Nephron progenitor cell (in vitro differentiated cells): Measurements from ENCODE around the gene SBSN.
A peak's percentile ranks its signal among the peaks of the same experiment; 100 is the strongest.

Source experiments
- DNase-seq: peaks from one replicate; pipeline ENCODE4 v3.0.0; 2021
- H3K27ac Mint-ChIP-seq: 2 replicates; pipeline ENCODE4 v1.8.0; 2021; ENCODE audit warnings: mild to moderate bottlenecking, moderate library complexity, mixed read lengths
- H3K27me3 Mint-ChIP-seq: 2 replicates; pipeline ENCODE4 v1.8.0; 2021; ENCODE audit warnings: mild to moderate bottlenecking, low read depth, mixed read lengths; ENCODE audit not compliant: poor library complexity
- H3K36me3 Mint-ChIP-seq: 2 replicates; pipeline ENCODE4 v1.8.0; 2021; ENCODE audit warnings: low read depth, mixed read lengths
- H3K4me1 Mint-ChIP-seq: 2 replicates; pipeline ENCODE4 v1.8.0; 2021; ENCODE audit warnings: mixed read lengths
- H3K4me3 Mint-ChIP-seq: 2 replicates; pipeline ENCODE4 v1.8.0; 2021; ENCODE audit warnings: mild to moderate bottlenecking, moderate library complexity, mixed read lengths
- H3K9me3 Mint-ChIP-seq: 2 replicates; pipeline ENCODE4 v1.8.0; 2021; ENCODE audit warnings: mild to moderate bottlenecking, moderate library complexity, mixed read lengths
- TF ChIP-seq, protein P1 (sequence below): fragments of 200-600 bp; sonication (generic); IDR thresholded peaks from 2 replicates; pipeline ENCODE4 v1.5.0; 2021; ENCODE audit warnings: antibody characterized with exemption

The SBSN gene

DNA sequence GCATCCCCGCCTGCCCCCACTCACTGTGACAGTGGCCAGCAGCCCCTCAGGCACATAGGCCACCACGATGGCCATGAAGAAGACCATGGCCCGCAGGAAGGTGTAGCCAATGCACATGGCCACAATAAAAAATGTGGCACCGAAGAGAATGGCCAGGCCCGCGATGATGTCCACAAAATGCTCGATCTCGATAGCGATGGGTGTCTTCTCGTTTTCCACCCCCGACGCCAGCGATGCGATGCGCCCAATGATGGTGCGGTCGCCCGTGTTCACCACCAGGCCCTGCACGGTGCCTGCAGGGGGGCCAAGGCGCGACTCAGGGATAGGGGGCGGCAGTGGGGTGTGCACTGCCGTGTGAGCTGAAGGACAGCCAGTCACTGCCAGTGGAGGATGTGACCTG is 31.7 kb upstream of the SBSN start:
- Mint-ChIP-seq H3K4me1 (peaks cover 21% of the 10 kb centered on the region), H3K27me3 (peaks cover 86% of the 10 kb centered on the region), H3K36me3 (no peaks in the 10 kb centered on the region), H3K9me3 (peaks cover 4% of the 10 kb centered on the region), H3K4me3 (no peak overlapping the region), H3K27ac (no peak overlapping the region)
- TF ChIP-seq, protein P1, sequence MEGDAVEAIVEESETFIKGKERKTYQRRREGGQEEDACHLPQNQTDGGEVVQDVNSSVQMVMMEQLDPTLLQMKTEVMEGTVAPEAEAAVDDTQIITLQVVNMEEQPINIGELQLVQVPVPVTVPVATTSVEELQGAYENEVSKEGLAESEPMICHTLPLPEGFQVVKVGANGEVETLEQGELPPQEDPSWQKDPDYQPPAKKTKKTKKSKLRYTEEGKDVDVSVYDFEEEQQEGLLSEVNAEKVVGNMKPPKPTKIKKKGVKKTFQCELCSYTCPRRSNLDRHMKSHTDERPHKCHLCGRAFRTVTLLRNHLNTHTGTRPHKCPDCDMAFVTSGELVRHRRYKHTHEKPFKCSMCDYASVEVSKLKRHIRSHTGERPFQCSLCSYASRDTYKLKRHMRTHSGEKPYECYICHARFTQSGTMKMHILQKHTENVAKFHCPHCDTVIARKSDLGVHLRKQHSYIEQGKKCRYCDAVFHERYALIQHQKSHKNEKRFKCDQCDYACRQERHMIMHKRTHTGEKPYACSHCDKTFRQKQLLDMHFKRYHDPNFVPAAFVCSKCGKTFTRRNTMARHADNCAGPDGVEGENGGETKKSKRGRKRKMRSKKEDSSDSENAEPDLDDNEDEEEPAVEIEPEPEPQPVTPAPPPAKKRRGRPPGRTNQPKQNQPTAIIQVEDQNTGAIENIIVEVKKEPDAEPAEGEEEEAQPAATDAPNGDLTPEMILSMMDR, result no peak
- no peak for DNase-seq

DNA sequence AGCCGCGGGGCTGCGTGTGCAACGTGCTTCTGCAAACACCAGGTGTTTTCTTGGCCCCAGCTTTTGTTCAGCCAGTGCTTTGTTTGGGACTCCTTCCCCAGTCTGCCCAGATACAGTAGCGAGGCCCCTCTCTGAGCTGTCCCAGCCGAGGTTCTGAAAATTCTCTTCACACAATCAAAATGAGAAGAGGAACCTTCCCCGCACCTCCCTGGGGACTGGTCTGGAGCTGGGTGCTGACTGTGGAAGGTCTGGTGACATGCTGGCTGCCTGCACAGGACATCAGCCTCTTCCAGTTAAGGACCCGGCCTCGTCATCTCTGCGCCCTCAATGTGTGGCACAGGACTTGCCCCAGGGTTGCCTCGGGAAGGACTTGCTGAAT is 31.2 kb upstream of the SBSN start:
- no peak for DNase-seq
- no peak overlapping the region for H3K4me3 Mint-ChIP-seq

DNA sequence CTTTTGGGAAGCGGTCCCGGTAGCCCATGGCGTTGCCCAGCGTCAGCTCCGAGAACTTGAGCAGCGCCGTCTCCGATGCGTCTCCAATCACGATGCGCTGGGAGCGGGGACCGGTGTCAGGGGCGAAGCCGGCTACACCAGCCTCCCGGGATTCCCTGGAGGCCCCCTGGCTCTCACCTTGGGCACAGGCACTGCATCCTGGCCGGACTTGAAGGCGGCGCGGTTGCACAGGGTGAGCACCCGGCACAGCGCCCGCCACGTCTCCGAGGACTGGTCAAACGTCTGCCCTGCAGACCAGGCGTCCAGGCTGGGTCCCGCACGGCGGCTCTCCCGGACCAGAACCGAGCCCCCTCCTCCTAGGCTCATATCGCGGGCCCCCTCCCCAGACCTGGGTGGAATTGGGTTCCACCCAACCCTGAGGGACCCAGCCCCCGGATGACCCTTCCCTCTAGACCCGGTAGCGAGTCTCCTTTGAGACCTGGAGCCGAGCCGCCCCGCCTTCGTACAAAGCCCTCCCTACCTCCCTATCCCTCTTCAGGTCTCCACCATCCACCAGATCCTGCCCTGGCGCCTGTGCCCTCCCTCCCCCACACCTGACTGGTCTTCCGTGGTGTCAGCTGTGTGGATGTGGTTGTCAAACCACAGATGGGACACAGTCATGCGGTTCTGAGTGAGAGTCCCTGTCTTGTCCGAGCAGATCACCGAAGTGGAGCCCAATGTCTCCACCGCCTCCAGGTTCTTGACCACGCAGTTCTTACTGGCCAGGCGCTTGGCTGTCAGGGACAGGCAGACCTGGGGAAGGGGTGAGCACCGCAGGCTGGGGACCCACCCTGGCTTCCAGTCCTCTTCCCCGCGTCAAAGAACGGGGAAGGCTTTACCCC is 30.5 kb upstream of the SBSN start:
- H3K4me1 Mint-ChIP-seq, result peaks cover 21% of the 10 kb centered on the region
- peaks cover 86% of the 10 kb centered on the region for H3K27me3 Mint-ChIP-seq
- peaks cover 4% of the 10 kb centered on the region for H3K9me3 Mint-ChIP-seq
- DNase-seq, result no peak
- H3K4me3 Mint-ChIP-seq, result no peak overlapping the region
- TF ChIP-seq, protein P1, result no peak
- no peaks in the 10 kb centered on the region for H3K36me3 Mint-ChIP-seq
- no peak overlapping the region for H3K27ac Mint-ChIP-seq

More for the DNA sequence above, 31.2 kb upstream of the SBSN start:
- Mint-ChIP-seq H3K9me3 (peaks cover 4% of the 10 kb centered on the region), H3K27ac (no peak overlapping the region), H3K4me1 (peaks cover 21% of the 10 kb centered on the region), H3K36me3 (no peaks in the 10 kb centered on the region), H3K27me3 (peaks cover 88% of the 10 kb centered on the region)
- TF ChIP-seq, protein P1, result no peak

DNA sequence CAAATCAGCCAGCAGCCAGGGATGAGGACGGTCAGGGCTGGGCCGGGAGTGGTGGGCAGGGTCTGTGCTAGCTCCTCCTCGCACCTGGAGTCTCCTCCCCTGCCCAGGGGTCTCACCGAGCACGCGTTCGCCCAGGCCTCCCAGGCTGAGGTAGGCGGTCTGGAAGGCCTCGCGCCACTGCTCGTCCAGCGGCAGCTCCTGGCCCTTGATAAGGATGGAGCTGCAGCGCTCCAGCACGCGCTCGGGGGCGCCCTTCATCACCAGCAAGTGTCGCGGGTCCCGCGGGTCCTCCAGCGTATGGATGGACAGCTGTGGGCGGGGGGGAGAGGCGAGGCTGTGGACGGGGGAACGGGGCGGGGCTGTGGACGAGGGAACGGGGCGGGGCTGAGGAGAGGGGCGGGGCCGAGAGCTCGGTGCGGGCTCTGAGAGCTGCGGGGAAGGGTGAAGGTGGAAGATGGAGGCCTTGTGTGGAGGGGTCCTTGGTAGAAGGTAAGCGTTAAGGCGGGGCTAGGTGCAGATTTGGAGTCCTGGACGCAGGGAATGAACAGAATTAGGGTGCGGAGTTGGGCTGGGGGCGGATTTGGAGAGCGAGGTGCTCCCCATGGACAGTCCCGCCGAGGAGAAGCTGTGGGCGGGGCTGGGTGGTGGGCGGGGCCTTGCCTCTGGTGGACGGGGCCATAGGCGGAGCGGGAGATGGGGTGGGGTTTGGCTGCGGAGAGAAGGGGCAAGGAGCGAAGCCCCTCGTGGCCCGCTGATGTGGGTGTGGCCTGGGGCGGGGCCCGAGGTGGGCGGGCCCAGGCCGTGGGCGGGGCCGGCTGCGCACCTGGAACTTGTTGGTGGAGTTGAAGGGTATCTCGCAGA is 29.7 kb upstream of the SBSN start:
- H3K27me3 Mint-ChIP-seq, result peaks cover 81% of the 10 kb centered on the region
- no peaks in the 10 kb centered on the region for H3K36me3 Mint-ChIP-seq
- peak; percentile 98 for DNase-seq
- peaks cover 4% of the 10 kb centered on the region for H3K9me3 Mint-ChIP-seq
- H3K27ac Mint-ChIP-seq, result no peak overlapping the region
- peak overlapping the region; percentile 87 for H3K4me3 Mint-ChIP-seq
- TF ChIP-seq, protein P1, result no peak
- H3K4me1 Mint-ChIP-seq, result peaks cover 21% of the 10 kb centered on the region

DNA sequence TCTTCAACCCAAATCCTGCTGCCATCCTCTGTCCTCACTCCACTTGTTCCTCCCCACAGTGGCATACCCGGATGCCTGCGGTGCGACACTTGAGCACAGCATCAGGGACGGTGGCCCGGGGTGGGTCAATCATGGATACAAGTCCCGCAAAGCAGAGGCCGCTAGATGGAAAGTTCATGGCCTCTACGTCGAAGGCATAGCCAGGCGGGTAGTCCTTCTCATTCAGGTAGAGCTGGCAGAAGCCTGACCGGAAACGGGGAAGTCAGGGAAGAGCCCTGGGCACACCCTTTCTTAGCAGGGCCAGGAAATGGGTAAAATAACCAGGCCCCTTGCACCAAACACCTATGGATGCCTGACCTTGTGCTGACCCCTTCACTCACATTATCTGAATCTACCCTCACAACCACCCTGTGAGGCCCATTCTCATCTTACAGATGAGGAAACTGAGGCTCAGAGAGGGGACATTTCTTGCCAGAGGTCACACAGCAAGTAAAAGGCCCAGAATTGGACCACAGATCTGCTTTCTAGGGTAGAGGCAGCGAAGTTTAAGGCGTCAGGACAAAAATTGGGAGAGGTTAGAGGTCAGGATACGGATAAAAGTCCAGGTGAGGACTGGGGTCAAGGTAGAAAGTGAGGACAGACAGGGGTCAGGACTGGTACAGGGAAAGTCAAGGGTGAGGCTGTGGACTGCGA is 28.9 kb upstream of the SBSN start:
- Mint-ChIP-seq H3K4me1 (peaks cover 21% of the 10 kb centered on the region), H3K4me3 (peak overlapping the region; percentile 87), H3K9me3 (peaks cover 4% of the 10 kb centered on the region), H3K27ac (no peak overlapping the region), H3K27me3 (peaks cover 73% of the 10 kb centered on the region), H3K36me3 (no peaks in the 10 kb centered on the region)
- no peak for DNase-seq
- TF ChIP-seq, protein P1, result no peak
